ENCODE results near the gene PC. TPM values are rescaled to one million over a fixed set of nuclear protein-coding genes. Genes with fewer than 3 reads are reported as not detected.

PC gene
- total and polyA plus RNA-seq, 8 donors: 7.9 to 27.4 (median 11.4) TPM

DNA sequence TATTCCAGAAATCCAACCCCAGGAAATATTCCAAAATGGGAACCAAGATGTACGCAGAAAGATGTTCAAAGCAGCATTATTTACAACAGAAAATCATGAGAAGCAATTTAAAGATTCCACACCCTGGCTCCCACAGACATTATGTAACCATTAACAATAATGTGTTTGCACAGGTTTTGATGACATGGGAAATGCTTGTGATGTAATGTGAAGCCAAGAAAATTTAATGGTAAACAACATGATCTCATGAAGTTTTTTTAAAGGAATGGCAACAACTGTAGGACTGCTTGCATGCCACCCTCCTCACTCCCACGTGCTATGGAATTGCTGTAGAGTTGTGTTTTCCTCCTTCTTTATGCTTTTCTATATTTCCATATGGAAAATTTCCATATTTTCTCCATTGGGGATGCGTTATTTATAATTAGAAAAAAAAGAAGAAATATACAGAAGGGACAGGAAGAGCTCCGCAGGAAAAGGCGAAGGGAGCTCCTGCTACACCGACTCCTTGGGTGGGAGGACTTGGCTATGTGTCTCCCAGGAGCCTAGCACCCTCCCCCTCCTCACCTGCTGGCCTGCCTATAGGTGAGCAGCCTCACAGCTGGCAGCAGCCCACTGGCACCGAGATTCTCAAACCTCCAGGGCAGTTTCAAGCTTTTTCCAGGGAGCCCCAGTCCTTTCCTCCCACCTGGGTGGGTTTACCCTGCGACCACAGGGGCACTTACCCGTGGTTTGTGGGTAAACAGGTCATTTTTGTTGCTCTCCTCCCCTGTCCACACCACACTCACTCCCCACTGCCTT is 80.4 kb downstream of the PC start:
- peaks cover 0 to 8% of the 10 kb centered on the region in 2 donors for H3K4me1 ChIP-seq
- H3K27ac ChIP-seq: no peak overlapping the region
- ATAC-seq: no peak
- H3K36me3 ChIP-seq: no peaks in the 10 kb centered on the region
- intact Hi-C loops (cut with DNase I): no loop called here
- no peak for TF ChIP-seq CTCF (IDR thresholded peaks at IDR 0.05)
- DNase-seq: peak in 1 of 4 donors; percentile 28
- no peaks in the 10 kb centered on the region for H3K27me3 ChIP-seq
- H3K4me3 ChIP-seq: no peak overlapping the region
- no peaks in the 10 kb centered on the region for H3K9me3 ChIP-seq

- H3K36me3 ChIP-seq: peaks cover 0 to 8% of the 10 kb centered on the region in 2 donors
- ATAC-seq: no peak
- TF ChIP-seq CTCF (IDR thresholded peaks at IDR 0.05): no peak
- intact Hi-C loops (cut with DNase I): no loop called here
- H3K27me3 ChIP-seq: no peaks in the 10 kb centered on the region
- DNase-seq: peak in 1 of 4 donors; percentile 61
- peaks cover 0 to 1% of the 10 kb centered on the region in 2 donors for H3K4me1 ChIP-seq
- no peak overlapping the region for H3K4me3 ChIP-seq
- no peak overlapping the region for H3K27ac ChIP-seq
- no peaks in the 10 kb centered on the region for H3K9me3 ChIP-seq
Observed at GRCh38 chr11:66875378-66875777, 82.8 kb downstream of the PC start.

- DNase-seq (no peak), ATAC-seq (no peak)
- TF ChIP-seq CTCF (IDR thresholded peaks at IDR 0.05): no peak
- H3K4me3 ChIP-seq: no peak overlapping the region
- no peak overlapping the region for H3K27ac ChIP-seq
- H3K36me3 ChIP-seq: peaks cover 0 to 8% of the 10 kb centered on the region in 2 donors
- no peaks in the 10 kb centered on the region for H3K27me3 ChIP-seq
- H3K4me1 ChIP-seq: no peaks in the 10 kb centered on the region
- H3K9me3 ChIP-seq: no peaks in the 10 kb centered on the region
- intact Hi-C loops (cut with DNase I): no loop called here
Observed at GRCh38 chr11:66874232-66874631, 84.0 kb downstream of the PC start.

DNA sequence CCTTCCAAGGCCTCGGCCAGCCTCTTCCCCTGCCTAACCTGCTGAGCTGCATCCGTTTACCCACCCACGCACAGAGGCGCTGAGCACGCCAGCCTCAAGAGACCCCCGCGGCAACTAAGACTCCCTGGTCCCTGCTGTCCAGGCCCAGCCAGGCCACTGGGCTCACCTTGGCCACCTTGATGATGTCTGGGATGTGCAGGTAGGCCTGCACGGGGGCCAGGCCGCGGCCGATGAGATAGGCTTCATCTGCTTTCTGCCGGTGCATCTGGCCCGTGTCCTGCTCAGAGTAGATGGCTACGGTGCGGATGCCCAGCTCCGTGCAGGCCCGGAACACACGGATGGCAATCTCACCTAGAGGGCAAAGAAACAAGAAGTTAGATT is 86.7 kb downstream of the PC start:
- DNase-seq (peak in 1 of 4 donors; percentile 71), ATAC-seq (no peak)
- no peaks in the 10 kb centered on the region for H3K9me3 ChIP-seq
- H3K36me3 ChIP-seq: peaks cover 0 to 8% of the 10 kb centered on the region in 2 donors
- intact Hi-C loops (cut with DNase I): no loop called here
- no peak for TF ChIP-seq CTCF (IDR thresholded peaks at IDR 0.05)
- no peaks in the 10 kb centered on the region for H3K27me3 ChIP-seq
- H3K4me3 ChIP-seq: no peak overlapping the region
- peaks cover 0 to 7% of the 10 kb centered on the region in 2 donors for H3K4me1 ChIP-seq
- H3K27ac ChIP-seq: no peak overlapping the region

- H3K27ac ChIP-seq: no peak overlapping the region
- peak in 1 of 4 donors; percentile 74 for DNase-seq
- no peaks in the 10 kb centered on the region for H3K9me3 ChIP-seq
- H3K4me1 ChIP-seq: peaks cover 0 to 7% of the 10 kb centered on the region in 2 donors
- no peak for TF ChIP-seq CTCF (IDR thresholded peaks at IDR 0.05)
- H3K4me3 ChIP-seq: no peak overlapping the region
- intact Hi-C loops (cut with DNase I): no loop called here
- ATAC-seq: no peak
- no peaks in the 10 kb centered on the region for H3K27me3 ChIP-seq
- peaks cover 0 to 8% of the 10 kb centered on the region in 2 donors for H3K36me3 ChIP-seq
Observed at GRCh38 chr11:66870616-66871520, 87.3 kb downstream of the PC start.
